IPS DF 4.7 (cell line): ENCODE data around the gene PSMB4.
"Not testable (repeated sequence)": the region's sequence is repeated elsewhere in the genome, so short reads cannot be mapped to it uniquely, and the experiment has no call there.

Source experiments
- DNase-seq: peaks from one replicate; pipeline ENCODE4 v3.0.0-alpha.2; 2013; ENCODE audit warnings: low spot score; ENCODE audit errors: extremely low read depth

PSMB4 gene

DNA sequence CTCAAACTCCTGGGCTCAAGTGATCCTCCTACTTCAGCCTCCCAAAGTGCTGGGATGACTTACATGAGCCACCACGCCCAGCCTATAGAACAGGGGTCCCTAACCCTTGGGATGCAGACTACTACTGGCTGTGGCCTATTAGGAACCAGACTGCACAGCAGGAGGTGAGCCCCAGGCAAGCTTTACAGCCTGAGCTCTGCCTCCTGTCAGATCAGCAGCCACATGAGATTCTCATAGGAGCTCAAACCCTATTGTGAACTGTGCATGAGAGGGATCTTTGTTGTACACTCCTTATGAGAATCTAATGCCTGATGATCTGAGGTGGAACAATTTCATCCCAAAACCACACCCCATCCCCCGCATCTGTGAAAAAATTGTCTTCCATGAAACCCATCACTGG is 13.4 kb upstream of the PSMB4 start:
- DNase-seq: no peak

DNA sequence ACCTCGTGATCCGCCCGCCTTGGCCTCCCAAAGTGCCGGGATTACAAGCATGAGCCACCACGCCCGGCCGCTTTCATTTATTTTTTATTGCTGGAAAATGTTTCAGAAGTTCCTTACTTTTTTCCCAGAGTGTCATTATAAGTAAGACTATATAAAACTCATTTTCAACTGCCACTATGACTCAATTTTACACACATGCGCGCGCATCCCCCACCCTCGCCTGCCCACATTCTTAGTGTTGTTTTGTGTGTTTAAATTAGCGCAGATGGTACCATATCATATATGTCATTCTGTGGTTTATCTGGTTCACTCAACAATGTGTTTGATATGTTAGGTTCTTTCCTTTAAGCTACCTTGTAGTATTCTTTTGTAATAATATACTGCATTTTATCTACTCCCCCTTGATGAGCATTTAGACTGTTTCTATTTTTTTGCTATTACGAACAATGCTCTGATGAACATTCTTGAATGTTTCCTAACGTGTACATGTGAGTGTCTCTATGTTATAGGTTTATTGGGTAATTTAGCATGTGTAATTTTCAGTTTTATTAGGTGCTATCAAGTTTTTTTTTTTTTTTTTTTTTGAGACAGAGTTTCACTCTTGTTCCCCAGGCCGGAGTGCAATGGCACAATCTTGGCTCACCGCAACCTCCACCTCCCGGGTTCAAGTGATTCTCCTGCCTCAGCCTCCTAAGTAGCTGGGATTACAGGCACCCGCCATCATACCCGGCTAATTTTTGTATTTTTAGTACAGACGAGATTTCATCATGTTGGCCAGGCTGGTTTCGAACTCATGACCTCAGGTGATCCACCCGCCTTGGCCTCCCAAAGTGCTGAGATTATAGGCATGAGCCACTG is 8.9 kb upstream of the PSMB4 start:
- not testable (repeated sequence) for DNase-seq

DNA sequence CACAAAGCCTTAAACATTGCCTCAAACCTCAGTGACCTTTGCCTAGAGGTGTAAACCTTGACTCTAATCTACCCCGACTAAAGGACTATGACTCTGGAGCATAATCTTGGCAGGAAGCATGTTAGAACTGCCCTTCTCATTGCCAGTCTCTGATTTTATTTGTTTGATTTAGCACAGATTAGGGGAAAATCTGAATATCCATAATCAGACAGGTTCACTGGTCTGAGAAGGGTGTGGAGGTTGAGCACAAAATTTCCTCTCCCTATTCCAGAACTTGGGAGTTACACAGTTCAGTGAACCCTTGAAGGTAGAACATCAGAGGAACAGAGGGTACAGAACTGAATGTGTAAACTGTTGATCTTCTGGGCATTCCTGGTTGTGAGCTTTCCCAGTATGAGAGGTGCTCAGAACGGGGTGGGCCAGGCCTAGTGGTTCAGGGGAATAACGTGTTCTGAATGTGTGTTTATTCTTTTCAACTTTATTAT is 8.3 kb upstream of the PSMB4 start:
- no peak for DNase-seq

DNA sequence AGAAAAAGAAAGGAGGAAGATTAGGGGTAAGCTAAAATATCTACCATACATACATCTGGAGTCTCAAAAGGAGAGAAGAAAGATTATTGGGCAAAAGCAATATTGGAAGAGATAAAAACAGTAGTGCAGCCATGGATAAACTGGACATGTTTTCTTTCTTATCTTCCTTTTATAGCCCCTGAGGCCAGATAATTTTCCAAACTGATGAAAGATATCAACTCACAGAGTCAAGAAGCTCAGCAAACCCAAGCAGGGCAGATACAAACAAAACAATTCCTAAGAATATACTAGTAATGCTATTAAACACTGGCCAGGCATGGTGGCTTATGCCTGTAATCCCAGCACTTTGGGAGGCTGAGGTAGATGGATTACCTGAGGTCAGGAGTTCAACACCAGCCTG is 5.8 kb upstream of the PSMB4 start:
- no peak for DNase-seq

DNA sequence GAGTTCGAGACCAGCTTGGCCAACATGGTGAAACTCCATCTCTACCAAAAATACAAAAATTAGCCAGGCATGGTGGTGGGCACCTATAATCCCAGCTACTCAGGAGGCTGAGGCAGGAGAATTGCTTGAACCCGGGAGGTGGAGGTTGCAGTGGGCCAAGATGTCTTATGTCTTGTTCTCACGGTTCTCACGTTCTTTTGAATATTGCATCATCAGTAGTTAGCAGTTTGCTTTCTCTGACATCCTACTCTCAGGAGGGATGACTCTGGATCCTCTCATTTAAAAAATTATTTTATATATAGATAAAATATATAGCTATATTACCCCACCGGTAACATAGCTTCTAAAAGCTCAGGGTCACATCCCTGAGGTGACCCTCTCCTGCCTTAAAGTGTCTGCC is 3.1 kb upstream of the PSMB4 start:
- DNase-seq: not testable (repeated sequence)

DNA sequence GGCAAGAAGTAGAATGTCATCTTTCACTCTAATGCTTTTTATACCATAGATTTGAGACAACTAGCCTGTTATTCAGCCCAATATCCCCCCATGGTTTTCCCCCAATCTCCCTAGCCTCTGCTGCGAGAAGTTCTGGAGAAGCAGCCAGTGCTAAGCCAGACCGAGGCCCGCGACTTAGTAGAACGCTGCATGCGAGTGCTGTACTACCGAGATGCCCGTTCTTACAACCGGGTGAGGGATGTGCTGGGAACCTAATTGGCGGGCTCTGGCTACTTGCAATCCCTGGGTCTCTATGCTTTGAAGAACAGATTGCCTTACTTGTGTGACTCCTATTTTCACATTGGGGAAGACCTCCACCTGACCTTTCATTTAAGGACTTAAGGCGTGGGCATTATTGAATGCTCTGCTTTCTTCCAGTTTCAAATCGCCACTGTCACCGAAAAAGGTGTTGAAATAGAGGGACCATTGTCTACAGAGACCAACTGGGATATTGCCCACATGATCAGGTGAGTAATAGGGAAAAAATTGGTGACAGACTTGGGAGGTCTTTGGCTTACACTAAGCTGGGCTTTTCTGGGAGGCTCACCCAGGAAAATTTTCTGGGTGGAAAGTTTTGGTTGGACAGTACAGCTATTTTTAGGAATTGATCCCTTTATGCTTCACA is 1.9 kb downstream of the PSMB4 start:
- no peak for DNase-seq

- no peak for DNase-seq
Measured at GRCh38 chr1:151401860-151402259, 2.5 kb downstream of the PSMB4 start.

DNA sequence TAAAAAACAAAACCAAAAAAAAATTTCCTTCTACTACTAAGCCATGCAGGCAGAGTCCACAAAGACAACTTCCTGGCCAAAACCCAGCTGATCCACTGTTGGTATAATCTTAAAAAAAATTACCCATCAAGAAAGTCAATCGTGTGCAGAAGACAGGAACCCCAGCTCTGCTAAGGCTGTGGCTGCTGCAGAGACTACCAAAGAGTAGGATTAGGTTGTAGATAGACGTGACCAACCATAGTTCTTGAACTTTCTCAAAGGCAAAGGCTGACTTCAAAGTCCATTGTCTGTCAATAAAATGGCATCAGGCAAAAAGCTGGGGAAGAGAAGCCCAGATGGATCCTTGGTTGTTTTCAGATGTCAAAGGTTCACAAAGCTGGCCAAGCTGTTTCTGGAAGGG is 3.4 kb downstream of the PSMB4 start:
- no peak for DNase-seq

DNA sequence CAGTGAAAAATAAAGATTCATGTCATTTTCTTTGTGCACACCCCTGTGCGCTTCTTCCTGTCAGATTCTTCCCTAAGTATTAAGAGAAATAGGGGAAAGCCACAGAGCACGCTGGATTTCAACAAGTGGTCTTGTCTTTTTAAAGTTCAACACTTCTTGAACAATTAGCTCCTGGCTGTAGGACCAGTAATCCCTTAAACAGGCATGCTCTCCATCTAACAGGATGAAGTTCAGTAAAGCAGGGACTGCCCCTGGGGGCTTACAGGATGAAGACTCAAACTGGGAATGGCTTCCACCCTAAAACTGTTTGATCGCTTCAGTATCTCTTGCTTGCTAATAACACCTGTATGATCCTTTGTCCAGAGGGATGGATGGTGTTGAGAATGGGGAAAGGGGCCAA is 4.2 kb downstream of the PSMB4 start:
- DNase-seq: no peak

DNA sequence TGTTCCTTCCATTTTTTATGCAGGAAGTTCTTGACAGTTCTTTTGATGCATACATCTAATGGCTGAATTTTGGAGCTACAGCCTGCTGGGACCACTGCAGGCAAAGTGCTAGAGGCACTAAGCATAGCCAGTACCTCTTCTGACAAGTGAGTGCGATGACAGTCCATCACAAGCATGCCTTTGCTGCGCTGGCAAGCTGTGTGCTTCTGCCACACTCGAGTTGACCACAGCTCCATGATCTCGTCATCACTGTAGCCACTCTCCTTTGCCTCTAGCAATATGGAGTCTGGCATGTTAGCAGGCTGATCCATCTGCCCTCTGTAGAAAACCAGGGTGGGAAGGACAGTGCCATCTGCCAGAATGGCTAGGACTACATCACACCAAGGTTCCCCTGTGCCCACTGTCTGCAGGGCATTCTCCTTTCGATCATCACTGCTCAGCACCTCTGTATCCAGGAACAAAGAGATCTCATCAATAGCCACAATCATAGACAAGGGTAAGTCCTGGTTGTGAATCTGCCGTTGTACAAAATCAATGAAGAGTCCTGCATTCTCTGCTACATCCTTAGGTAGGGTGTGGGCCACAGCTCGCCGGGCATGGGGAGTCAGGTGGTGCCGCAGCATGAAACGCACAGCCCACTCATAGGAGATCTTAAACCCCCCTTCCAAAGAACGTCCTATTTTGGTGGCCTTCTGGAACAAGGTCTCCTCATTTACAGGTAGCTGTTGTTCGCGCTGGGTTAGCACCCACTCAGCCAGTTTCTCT is 6.0 kb downstream of the PSMB4 start:
- no peak for DNase-seq

DNA sequence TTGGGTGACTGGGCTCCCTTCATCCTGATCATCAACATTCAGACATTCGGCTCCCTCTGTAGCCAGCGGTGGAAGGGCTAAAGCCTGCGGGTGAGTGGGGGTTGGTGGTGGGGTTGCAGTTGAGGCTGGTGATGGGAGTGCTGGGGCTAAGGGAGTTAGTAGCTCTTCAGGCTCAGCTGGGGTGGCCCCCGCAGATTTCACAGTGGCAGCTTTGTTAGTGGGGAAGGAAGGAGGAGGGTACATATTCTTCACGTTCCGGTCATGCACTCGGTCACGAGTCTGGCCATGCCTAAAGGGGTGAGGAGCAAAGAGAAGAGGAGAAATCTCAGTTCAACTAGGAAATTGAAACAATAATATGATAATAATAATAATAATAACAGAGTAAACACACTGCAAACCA is 6.8 kb downstream of the PSMB4 start:
- DNase-seq: no peak

DNA sequence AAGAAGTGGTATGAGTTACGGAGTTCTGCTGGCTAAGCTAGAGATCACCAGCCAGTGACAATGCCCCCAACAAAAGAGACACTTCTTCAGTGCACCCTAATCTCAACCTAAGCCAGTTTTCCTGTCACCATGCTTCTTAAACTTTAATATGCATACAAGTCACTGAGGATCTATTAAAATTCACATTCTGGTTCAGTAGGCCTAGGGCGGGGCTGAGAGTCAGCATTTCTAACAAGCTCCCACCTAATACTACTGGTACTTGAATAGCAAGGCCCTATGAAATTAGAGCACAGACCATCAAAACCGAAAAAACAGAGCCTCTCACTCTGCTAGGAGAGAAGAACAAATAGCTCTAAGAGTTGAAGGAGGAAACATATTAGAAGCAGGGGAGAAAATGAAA is 7.9 kb downstream of the PSMB4 start:
- DNase-seq: no peak

DNA sequence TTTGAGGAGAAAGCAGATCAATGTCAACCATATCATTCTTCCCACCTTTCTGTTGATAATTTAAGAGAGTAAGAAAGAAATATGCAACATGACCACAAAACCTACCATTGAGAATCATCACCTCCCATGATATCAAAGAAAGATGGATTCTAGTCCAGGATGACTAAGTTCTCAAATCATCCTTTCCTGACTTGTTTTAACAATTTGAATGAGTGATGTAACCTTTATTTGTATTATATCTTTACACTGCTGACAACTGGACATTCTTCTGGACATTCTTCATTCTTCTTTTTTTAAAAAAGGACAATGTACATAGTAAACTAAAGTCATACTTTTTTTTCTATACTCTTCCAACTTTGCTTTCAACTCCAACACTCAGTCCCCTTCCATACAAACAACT is 9.5 kb downstream of the PSMB4 start:
- no peak for DNase-seq

DNA sequence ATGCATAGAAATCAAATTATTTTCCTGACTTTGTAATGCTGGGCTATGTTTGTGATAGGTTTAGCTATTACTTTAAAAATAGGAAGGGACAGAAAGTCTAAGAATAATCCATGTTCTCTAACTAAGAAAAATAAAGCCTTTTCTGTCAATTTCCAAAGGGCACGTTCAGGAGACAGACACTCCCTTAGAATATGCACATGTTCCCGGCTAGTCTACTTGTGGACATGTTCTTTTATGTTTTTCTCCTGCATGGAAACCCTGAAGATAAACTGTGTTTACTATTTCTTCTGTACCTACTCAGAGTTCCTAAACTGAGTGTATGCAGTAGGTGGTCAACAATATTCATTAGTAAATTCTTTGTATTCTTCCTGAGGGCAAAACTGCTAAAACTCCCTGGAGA is 12.5 kb downstream of the PSMB4 start:
- no peak for DNase-seq

- DNase-seq: no peak
Measured at GRCh38 chr1:151416231-151416630, 16.9 kb downstream of the PSMB4 start.

DNA sequence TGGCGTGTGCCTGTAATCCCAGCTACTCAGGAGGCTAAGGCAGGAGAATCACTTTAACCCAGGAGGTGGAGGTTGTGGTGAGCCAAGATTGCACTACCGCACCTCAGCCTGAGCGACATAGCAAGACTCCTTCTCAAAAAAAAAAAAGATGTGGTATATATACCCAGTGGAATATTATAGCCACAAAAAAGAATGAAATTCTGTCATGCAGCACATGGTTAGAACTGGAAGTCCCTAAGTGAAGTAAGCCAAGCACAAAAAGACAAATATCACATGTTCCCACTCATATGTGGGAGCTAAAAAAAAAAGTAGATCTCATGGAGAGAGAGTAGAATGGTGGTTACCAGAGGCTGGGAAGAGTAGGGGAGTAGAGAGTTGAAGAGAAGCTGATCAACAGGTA is 18.7 kb downstream of the PSMB4 start:
- no peak for DNase-seq

- DNase-seq: no peak
Measured at GRCh38 chr1:151419819-151420218, 20.4 kb downstream of the PSMB4 start.

DNA sequence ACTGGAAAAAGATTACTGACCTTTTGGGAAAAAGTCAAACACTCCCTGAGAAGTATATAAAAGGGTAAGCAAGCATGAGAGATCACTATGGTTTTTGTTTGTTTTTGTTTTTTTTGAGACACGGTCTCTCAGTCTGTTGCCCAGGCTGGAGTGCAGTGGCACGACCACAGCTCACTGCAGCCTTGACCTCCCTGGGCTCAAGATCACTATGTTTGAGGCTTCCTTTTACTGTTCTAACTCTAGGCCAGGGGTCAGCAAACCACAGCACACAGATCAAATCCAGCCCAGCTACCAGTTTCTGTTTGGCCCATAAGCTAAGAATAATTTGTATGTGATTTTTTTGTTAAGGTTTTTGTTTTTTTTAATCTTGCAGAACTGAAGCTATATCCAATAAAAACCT is 25.7 kb downstream of the PSMB4 start:
- DNase-seq: no peak

- no peak for DNase-seq
Measured at GRCh38 chr1:151428068-151428467, 28.7 kb downstream of the PSMB4 start.

GRCh38 chr1:151433827-151434226 is 34.5 kb downstream of the PSMB4 start:
- not testable (repeated sequence) for DNase-seq

- DNase-seq: no peak
Measured at GRCh38 chr1:151435174-151435573, 35.8 kb downstream of the PSMB4 start.

DNA sequence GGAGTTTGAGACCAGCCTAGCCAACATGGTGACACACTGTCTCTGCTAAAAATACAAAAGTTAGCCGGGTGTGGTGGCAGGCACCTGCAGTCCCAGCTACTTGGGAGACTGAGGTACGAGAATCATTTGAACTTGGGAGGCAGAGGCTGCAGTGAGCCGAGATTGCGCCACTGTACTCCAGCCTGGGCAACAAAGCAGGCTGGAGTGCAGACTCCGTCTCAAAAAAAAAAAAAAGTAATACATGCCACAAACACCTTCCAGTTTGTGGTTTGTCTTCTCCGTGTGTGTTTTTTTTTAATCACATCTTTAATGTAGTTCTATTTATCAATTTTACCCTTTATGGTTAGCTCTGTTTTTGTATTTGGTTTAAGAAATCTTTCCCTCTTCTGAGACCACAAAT is 37.6 kb downstream of the PSMB4 start:
- DNase-seq: no peak
